AG04450 (cell line): ENCODE data around the gene TMC1. TPM values are rescaled to one million over a fixed set of nuclear protein-coding genes. Genes with fewer than 3 reads are reported as not detected.

Source experiments
- CTCF ChIA-PET: fragments of 300-600, 350-600 bp; formaldehyde crosslinking; extraction: SDS; loops from one replicate; lab custom pipeline; 2022; ENCODE audit warnings: antibody characterized with exemption, inconsistent platforms; lab: Charles Lee
- POLR2A ChIA-PET: fragments of 350-600 bp; formaldehyde crosslinking; extraction: SDS; loops from one replicate; lab custom pipeline; 2021; ENCODE audit warnings: antibody characterized with exemption, inconsistent platforms; lab: Yijun Ruan, JAX
- DNase-seq: peaks from one replicate; pipeline ENCODE4 v3.0.0-alpha.2; 2011; ENCODE audit warnings: low read depth, low spot score
- H3K27ac ChIP-seq: one replicate; pipeline ENCODE4 v1.5.1; 2012; ENCODE audit warnings: low read depth, low read length, control low read depth
- H3K27me3 ChIP-seq: one replicate; pipeline ENCODE4 v1.6.0; 2012; ENCODE audit warnings: low read length; ENCODE audit not compliant: control insufficient read depth, insufficient read depth
- H3K4me3 ChIP-seq: 2 replicates; pipeline ENCODE4 v1.5.1; 2011; ENCODE audit warnings: mild to moderate bottlenecking, low read depth, low read length, control low read depth
- H3K9me3 ChIP-seq: 2 replicates; pipeline ENCODE4 v1.5.1; 2012; ENCODE audit warnings: low read length; ENCODE audit not compliant: control insufficient read depth, insufficient read depth
- CTCF ChIP-seq: IDR thresholded peaks from 2 replicates; pipeline ENCODE4 v1.5.1; 2011; ENCODE audit warnings: low read depth, low read length, control low read depth, inconsistent platforms
- polyA plus RNA-seq: library from polyadenylated mRNA; depleted of rRNA; stranded (reverse); fragments of >200 nt; gene quantifications from 2 replicates; pipeline ENCODE4 v1.2.3, GENCODE V29; 2011

TMC1 gene
- polyA plus RNA-seq, 1 experiment, result not detected

DNA sequence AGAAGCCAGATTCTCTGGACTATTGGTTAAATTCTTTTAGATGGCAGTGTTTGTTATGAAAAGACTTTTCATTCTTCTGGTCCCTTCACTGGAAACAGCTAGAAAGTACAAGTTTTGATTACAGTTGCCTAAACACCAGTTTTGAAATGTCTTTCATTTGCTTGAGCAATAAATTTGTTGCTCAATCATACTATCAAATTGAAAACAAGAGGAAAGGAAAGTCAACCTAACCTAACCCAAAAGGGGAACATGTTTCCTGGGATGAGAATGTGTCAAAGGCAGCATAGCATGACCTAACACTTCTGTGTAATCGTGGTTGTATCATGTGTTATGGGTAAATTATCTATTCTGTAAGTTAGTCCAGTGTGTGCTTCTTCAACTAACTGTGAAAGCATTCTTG, 213.2 kb downstream of the TMC1 start:
- DNase-seq, result no peak
- ChIA-PET POLR2A (no interaction called here), CTCF (interaction anchor here (0.6 kb wide), 1 partner anchor 9 kb away, joined by 3 read pairs; no protein-coding TSS in a partner anchor)

DNA sequence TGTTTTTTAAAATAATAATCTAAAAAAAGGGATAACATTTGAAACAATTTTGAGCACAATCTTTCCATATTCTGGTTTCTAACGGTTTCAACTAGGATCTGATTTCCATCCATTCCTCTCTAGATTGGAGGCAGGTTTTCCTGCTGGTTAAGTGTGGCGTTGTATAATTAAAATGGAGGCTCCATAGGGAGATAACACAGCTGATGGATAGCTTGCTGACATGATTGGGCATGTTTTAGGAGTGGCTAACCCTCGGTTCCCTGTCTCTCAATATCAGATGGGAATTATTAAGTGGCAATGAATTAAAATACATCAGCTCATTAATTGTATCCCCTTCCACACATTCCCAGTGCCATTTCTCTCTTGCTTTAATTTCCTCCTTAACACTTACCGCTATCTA, 222.4 kb downstream of the TMC1 start:
- Histone ChIP-seq H3K27ac (no peak overlapping the region), H3K9me3 (no peaks in the 10 kb centered on the region), H3K4me3 (no peak overlapping the region), H3K27me3 (no peaks in the 10 kb centered on the region)
- DNase-seq, result no peak
- ChIA-PET POLR2A (no interaction called here), CTCF (interaction anchor here (0.6 to 2.1 kb wide), 3 partner anchors 9 to 1375 kb away, joined by 3 to 7 read pairs (median 5); no protein-coding TSS in a partner anchor)
- no peak for TF ChIP-seq CTCF

More for the DNA sequence above, 213.2 kb downstream of the TMC1 start:
- Histone ChIP-seq H3K9me3 (no peaks in the 10 kb centered on the region), H3K4me3 (no peak overlapping the region), H3K27ac (no peak overlapping the region), H3K27me3 (no peaks in the 10 kb centered on the region)
- no peak for TF ChIP-seq CTCF

GRCh38 chr9:72749276-72749675, 227.9 kb downstream of the TMC1 start:
- no peak for TF ChIP-seq CTCF

GRCh38 chr9:72751541-72751940, 230.1 kb downstream of the TMC1 start:
- Histone ChIP-seq H3K9me3 (no peaks in the 10 kb centered on the region), H3K4me3 (no peak overlapping the region), H3K27ac (no peak overlapping the region), H3K27me3 (no peaks in the 10 kb centered on the region)
- POLR2A ChIA-PET, result no interaction called here
- DNase-seq, result no peak
- CTCF ChIA-PET, result interaction anchor here (2.2 to 4.4 kb wide), 3 partner anchors 459 to 471 kb away, joined by 11 to 124 read pairs (median 31); no protein-coding TSS in a partner anchor
- TF ChIP-seq CTCF, result no peak

More at GRCh38 chr9:72749276-72749675, 227.9 kb downstream of the TMC1 start:
- POLR2A ChIA-PET, result no interaction called here
- no peak overlapping the region for H3K4me3 ChIP-seq
- H3K9me3 ChIP-seq, result no peaks in the 10 kb centered on the region
- H3K27ac ChIP-seq, result no peak overlapping the region
- CTCF ChIA-PET, result no interaction called here
- DNase-seq, result no peak
- no peaks in the 10 kb centered on the region for H3K27me3 ChIP-seq

- peak; percentile 46 for TF ChIP-seq CTCF
- Histone ChIP-seq H3K27me3 (no peaks in the 10 kb centered on the region), H3K27ac (no peak overlapping the region), H3K4me3 (no peak overlapping the region), H3K9me3 (no peaks in the 10 kb centered on the region)
- CTCF ChIA-PET, result interaction anchor here (0.6 to 4.4 kb wide), 31 partner anchors 9 to 1036 kb away, joined by 3 to 124 read pairs (median 4); partner anchors contain the start of gene ZFAND5
- DNase-seq, result no peak
- POLR2A ChIA-PET, result interaction anchor here (0.6 kb wide), 1 partner anchor 10 kb away, joined by 5 read pairs; no protein-coding TSS in a partner anchor
Measured at GRCh38 chr9:72753266-72753893, 232.0 kb downstream of the TMC1 start.
